Measurements from ENCODE around the gene ZDHHC11.
"Not testable (repeated sequence)": the region's sequence is repeated elsewhere in the genome, so short reads cannot be mapped to it uniquely, and the experiment has no call there.

The ZDHHC11 gene

DNA sequence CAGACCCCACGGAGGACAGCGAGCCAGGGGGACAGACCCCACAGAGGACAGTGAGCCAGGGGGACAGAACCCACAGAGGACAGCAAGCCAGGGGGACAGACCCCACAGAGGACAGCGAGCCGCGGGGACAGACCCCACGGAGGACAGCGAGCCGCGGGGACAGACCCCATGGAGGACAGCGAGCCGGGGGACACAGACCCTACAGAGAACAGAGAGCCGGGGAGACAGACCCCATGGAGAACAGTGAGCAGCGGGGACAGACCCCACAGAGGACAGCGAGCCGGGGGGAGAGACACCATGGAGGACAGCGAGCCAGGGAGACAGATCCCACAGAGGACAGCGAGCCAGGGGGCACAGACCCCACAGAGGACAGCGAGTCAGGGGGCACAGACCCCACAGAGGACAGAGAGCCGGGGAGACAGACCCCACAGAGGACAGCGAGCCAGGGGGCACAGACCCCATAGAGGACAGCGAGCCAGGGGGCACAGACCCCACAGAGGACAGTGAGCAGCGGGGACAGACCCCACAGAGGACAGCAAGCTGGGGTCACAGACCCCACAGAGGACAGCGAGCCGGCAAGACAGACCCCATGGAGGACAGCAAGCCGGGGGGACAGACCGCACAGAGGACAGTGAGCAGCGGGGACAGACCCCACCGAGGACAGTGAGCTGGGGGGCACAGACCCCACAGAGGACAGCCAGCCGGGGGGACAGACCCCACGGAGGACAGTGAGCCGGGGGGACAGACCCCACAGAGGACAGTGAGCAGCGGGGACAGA, 4.4 kb upstream of the ZDHHC11 start:
- H4K5ac ChIP-seq (ENCODE audit: low read length), result no peak overlapping the region
- DNase-seq, result no peak
- H3K27ac ChIP-seq (ENCODE audit: low read depth, low read length), result no peak overlapping the region
- H3K27me3 ChIP-seq (ENCODE audit: insufficient read depth, low read length, poor library complexity), result no peaks in the 10 kb centered on the region
- no peak overlapping the region for H3K4me2 ChIP-seq (ENCODE audit: low read length)
- H4K8ac ChIP-seq (ENCODE audit: low read depth, low read length), result no peak overlapping the region
- H3K4me3 ChIP-seq (ENCODE audit: low read length), result no peak overlapping the region
- no peak overlapping the region for H2BK120ac ChIP-seq (ENCODE audit: low read depth, low read length)
- no CpG with 5 or more reads among the region's 32 CpGs for WGBS (ENCODE audit: extremely low coverage, insufficient coverage, low lambda C conversion rate)
- H3K36me3 ChIP-seq (ENCODE audit: control insufficient read depth, insufficient read depth, low read length), result no peaks in the 10 kb centered on the region
- H2BK5ac ChIP-seq (ENCODE audit: low read length), result no peak overlapping the region
- H2BK15ac ChIP-seq (replicated peaks; ENCODE audit: low read depth), result no peak overlapping the region
- H3K9ac ChIP-seq (ENCODE audit: low read length), result no peak overlapping the region
- H3K23ac ChIP-seq (ENCODE audit: low read length), result no peak overlapping the region
- H3K18ac ChIP-seq (ENCODE audit: low read length), result no peak overlapping the region
- no peaks in the 10 kb centered on the region for H3K4me1 ChIP-seq (ENCODE audit: control insufficient read depth, low read depth, low read length)
- no peak overlapping the region for H3K56ac ChIP-seq (ENCODE audit: low read length)
- H3K79me2 ChIP-seq (ENCODE audit: control insufficient read depth, insufficient read depth, low read length), result no peaks in the 10 kb centered on the region
- H2AK5ac ChIP-seq (ENCODE audit: low read length), result no peak overlapping the region
- no peaks in the 10 kb centered on the region for H3K79me1 ChIP-seq (ENCODE audit: low read length)
- no peak overlapping the region for H3K4ac ChIP-seq (ENCODE audit: low read depth, low read length)

DNA sequence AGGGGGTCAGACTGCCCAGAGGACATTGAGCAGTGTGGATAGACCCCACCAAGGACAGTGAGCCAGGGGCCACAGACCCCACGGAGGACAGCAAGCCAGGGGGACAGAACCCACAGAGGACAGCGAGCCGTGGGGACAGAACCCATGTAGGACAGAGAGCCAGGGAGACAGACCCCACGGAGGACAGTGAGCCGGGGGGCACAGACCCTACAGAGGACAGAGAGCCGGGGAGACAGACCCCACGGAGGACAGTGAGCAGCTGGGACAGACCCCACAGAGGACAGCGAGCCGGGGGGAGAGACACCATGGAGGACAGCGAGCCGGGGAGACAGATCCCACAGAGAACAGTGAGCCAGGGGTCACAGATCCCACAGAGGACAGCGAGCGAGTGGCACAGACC, 3.4 kb upstream of the ZDHHC11 start:
- no peak overlapping the region for H2BK120ac ChIP-seq (ENCODE audit: low read depth, low read length)
- no peak overlapping the region for H2BK5ac ChIP-seq (ENCODE audit: low read length)
- no peak overlapping the region for H3K23ac ChIP-seq (ENCODE audit: low read length)
- no peaks in the 10 kb centered on the region for H3K4me1 ChIP-seq (ENCODE audit: control insufficient read depth, low read depth, low read length)
- no peaks in the 10 kb centered on the region for H3K79me1 ChIP-seq (ENCODE audit: low read length)
- no peak overlapping the region for H2AK5ac ChIP-seq (ENCODE audit: low read length)
- no CpG with 5 or more reads among the region's 13 CpGs for WGBS (ENCODE audit: extremely low coverage, insufficient coverage, low lambda C conversion rate)
- no peak for DNase-seq
- no peaks in the 10 kb centered on the region for H3K36me3 ChIP-seq (ENCODE audit: control insufficient read depth, insufficient read depth, low read length)
- H4K5ac ChIP-seq (ENCODE audit: low read length), result no peak overlapping the region
- H2BK15ac ChIP-seq (replicated peaks; ENCODE audit: low read depth), result no peak overlapping the region
- H3K9ac ChIP-seq (ENCODE audit: low read length), result no peak overlapping the region
- H3K4me2 ChIP-seq (ENCODE audit: low read length), result no peak overlapping the region
- no peaks in the 10 kb centered on the region for H3K27me3 ChIP-seq (ENCODE audit: insufficient read depth, low read length, poor library complexity)
- no peak overlapping the region for H4K8ac ChIP-seq (ENCODE audit: low read depth, low read length)
- H3K27ac ChIP-seq (ENCODE audit: low read depth, low read length), result no peak overlapping the region
- H3K4ac ChIP-seq (ENCODE audit: low read depth, low read length), result no peak overlapping the region
- no peaks in the 10 kb centered on the region for H3K79me2 ChIP-seq (ENCODE audit: control insufficient read depth, insufficient read depth, low read length)
- no peak overlapping the region for H3K56ac ChIP-seq (ENCODE audit: low read length)
- H3K4me3 ChIP-seq (ENCODE audit: low read length), result no peak overlapping the region
- H3K18ac ChIP-seq (ENCODE audit: low read length), result no peak overlapping the region

DNA sequence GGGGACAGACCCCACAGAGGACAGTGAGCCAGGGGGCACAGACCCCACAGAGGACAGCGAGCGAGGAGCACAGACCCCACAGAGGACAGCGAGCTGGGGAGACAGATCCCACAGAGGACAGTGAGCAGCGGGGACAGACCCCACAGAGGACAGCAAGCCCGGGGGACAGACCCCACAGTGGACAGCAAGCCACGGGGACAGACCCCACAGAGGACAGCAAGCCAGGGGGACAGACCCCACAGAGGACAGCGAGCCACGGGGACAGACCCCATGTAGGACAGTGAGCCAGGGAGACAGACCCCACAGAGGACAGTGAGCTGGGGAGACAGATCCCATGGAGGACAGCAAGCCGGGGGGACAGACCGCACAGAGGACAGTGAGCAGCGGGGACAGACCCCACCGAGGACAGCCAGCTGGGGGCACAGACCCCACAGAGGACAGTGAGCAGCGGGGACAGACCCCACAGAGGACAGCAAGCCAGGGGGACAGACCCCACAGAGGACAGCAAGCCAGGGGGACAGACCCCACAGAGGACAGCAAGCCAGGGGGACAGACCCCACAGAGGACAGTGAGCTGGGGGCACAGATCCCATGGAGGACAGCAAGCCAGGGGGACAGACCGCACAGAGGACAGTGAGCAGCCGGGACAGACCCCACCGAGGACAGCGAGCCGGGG, 2.8 kb upstream of the ZDHHC11 start:
- not testable (repeated sequence) for H3K56ac ChIP-seq (ENCODE audit: low read length); H3K18ac ChIP-seq (ENCODE audit: low read length); H2BK120ac ChIP-seq (ENCODE audit: low read depth, low read length); H3K36me3 ChIP-seq (ENCODE audit: control insufficient read depth, insufficient read depth, low read length); H3K27me3 ChIP-seq (ENCODE audit: insufficient read depth, low read length, poor library complexity); H3K4me3 ChIP-seq (ENCODE audit: low read length); H2BK5ac ChIP-seq (ENCODE audit: low read length); H4K8ac ChIP-seq (ENCODE audit: low read depth, low read length); H3K4ac ChIP-seq (ENCODE audit: low read depth, low read length); H3K9ac ChIP-seq (ENCODE audit: low read length); H3K4me1 ChIP-seq (ENCODE audit: control insufficient read depth, low read depth, low read length); H2AK5ac ChIP-seq (ENCODE audit: low read length); DNase-seq; H4K5ac ChIP-seq (ENCODE audit: low read length); H3K27ac ChIP-seq (ENCODE audit: low read depth, low read length); H3K4me2 ChIP-seq (ENCODE audit: low read length); H3K79me1 ChIP-seq (ENCODE audit: low read length); H3K79me2 ChIP-seq (ENCODE audit: control insufficient read depth, insufficient read depth, low read length); H2BK15ac ChIP-seq (replicated peaks; ENCODE audit: low read depth); H3K23ac ChIP-seq (ENCODE audit: low read length)
- WGBS (ENCODE audit: extremely low coverage, insufficient coverage, low lambda C conversion rate), result no CpG with 5 or more reads among the region's 18 CpGs

DNA sequence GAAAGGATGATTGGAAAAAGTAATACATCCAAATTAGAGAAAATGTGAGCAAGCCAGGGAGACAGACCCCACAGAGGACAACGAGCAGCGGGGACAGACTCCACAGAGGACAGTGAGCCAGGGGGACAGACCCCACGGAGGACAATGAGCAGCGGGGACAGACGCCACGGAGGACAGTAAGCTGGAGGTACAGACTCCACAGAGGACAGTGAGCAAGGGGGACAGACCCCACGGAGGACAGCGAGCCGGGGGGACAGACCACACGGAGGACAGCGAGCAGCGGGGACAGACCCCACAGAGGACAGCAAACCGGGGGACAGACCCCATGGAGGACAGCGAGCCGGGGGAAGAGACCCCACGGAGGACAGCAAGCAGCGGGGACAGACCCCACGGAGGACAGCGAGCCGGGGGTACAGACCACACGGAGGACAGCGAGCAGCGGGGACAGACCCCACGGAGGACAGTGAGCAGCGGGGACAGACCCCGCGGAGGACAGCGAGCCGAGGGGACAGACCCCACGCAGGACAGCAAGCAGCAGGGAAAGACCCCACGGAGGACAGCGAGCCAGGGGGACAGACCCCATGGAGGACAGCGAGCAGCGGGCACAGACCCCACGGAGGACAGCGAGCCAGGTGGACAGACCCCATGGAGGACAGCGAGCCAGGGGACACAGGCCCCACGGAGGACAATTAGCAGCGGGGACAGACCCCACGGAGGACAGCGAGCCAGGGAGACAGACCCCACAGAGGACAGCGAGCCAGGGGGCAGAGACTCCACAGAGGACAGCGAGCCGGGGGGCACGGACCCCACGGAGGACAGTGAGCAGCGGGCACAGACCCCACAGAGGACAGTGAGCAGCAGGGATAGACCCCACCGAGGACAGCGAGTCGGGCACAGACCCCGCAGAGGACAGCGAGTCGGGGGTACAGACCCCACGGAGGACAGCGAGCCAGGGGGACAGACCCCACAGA, 1.9 kb upstream of the ZDHHC11 start:
- Histone ChIP-seq H2AK5ac (ENCODE audit: low read length) (no peak overlapping the region), H3K27ac (ENCODE audit: low read depth, low read length) (no peak overlapping the region), H3K9ac (ENCODE audit: low read length) (no peak overlapping the region), H3K56ac (ENCODE audit: low read length) (no peak overlapping the region), H3K18ac (ENCODE audit: low read length) (no peak overlapping the region), H2BK15ac (replicated peaks; ENCODE audit: low read depth) (no peak overlapping the region), H2BK5ac (ENCODE audit: low read length) (no peak overlapping the region), H3K79me1 (ENCODE audit: low read length) (no peaks in the 10 kb centered on the region), H3K36me3 (ENCODE audit: control insufficient read depth, insufficient read depth, low read length) (no peaks in the 10 kb centered on the region), H3K27me3 (ENCODE audit: insufficient read depth, low read length, poor library complexity) (no peaks in the 10 kb centered on the region), H3K23ac (ENCODE audit: low read length) (no peak overlapping the region), H3K4me1 (ENCODE audit: control insufficient read depth, low read depth, low read length) (no peaks in the 10 kb centered on the region), H3K79me2 (ENCODE audit: control insufficient read depth, insufficient read depth, low read length) (no peaks in the 10 kb centered on the region), H3K4me2 (ENCODE audit: low read length) (no peak overlapping the region), H3K4me3 (ENCODE audit: low read length) (no peak overlapping the region), H3K4ac (ENCODE audit: low read depth, low read length) (no peak overlapping the region), H4K5ac (ENCODE audit: low read length) (no peak overlapping the region), H4K8ac (ENCODE audit: low read depth, low read length) (no peak overlapping the region), H2BK120ac (ENCODE audit: low read depth, low read length) (no peak overlapping the region)
- no CpG with 5 or more reads among the region's 55 CpGs for WGBS (ENCODE audit: extremely low coverage, insufficient coverage, low lambda C conversion rate)
- no peak for DNase-seq

DNA sequence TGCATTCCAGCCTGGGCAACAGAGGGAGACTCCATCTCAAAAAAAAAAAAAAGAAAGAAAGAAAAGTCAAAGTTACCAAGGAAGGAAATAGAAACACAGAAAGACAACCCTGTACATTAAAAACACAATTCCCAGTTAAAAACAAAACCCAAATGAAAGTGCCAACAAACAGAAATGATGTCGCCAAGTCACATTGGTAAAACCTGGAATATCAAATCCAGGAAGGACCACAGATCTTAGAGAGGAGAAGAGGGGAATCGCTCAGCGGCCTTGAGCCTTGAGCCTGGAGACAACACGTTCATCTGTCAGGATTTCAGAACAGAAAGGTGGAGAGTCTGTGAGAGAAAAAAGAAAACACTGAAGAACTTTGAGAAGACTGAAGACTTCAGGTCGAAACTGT, 1.2 kb upstream of the ZDHHC11 start:
- no CpG with 5 or more reads among the region's 5 CpGs for WGBS (ENCODE audit: extremely low coverage, insufficient coverage, low lambda C conversion rate)
- Histone ChIP-seq H3K27ac (ENCODE audit: low read depth, low read length) (no peak overlapping the region), H2BK15ac (replicated peaks; ENCODE audit: low read depth) (no peak overlapping the region), H3K79me2 (ENCODE audit: control insufficient read depth, insufficient read depth, low read length) (no peaks in the 10 kb centered on the region), H3K4me3 (ENCODE audit: low read length) (no peak overlapping the region), H3K56ac (ENCODE audit: low read length) (no peak overlapping the region), H3K79me1 (ENCODE audit: low read length) (no peaks in the 10 kb centered on the region), H3K23ac (ENCODE audit: low read length) (no peak overlapping the region), H2BK5ac (ENCODE audit: low read length) (no peak overlapping the region), H3K4ac (ENCODE audit: low read depth, low read length) (no peak overlapping the region), H2BK120ac (ENCODE audit: low read depth, low read length) (no peak overlapping the region), H3K4me2 (ENCODE audit: low read length) (no peak overlapping the region), H3K27me3 (ENCODE audit: insufficient read depth, low read length, poor library complexity) (no peaks in the 10 kb centered on the region), H3K4me1 (ENCODE audit: control insufficient read depth, low read depth, low read length) (no peaks in the 10 kb centered on the region), H3K36me3 (ENCODE audit: control insufficient read depth, insufficient read depth, low read length) (no peaks in the 10 kb centered on the region), H4K8ac (ENCODE audit: low read depth, low read length) (no peak overlapping the region), H2AK5ac (ENCODE audit: low read length) (no peak overlapping the region), H3K18ac (ENCODE audit: low read length) (no peak overlapping the region), H3K9ac (ENCODE audit: low read length) (no peak overlapping the region), H4K5ac (ENCODE audit: low read length) (no peak overlapping the region)
- DNase-seq, result no peak

Measured in mesendoderm (in vitro differentiated cells).